ENCODE results near the gene PDE6A.

The PDE6A gene

GRCh38 chr5:149930749-149931574, 13.6 kb downstream of the PDE6A start:
- DNase-seq, result no peak

- DNase-seq, result no peak
Measured at GRCh38 chr5:149930043-149930748, 14.4 kb downstream of the PDE6A start.

- no peak for DNase-seq
Measured at GRCh38 chr5:149924486-149924885, 20.1 kb downstream of the PDE6A start.

- DNase-seq, result no peak
Measured at GRCh38 chr5:149922950-149923349, 21.6 kb downstream of the PDE6A start.

GRCh38 chr5:149921597-149921996, 23.0 kb downstream of the PDE6A start:
- DNase-seq, result no peak

GRCh38 chr5:149917073-149917676, 27.4 kb downstream of the PDE6A start:
- DNase-seq, result no peak

- no peak for DNase-seq
Measured at GRCh38 chr5:149916334-149917072, 28.1 kb downstream of the PDE6A start.

- no peak for DNase-seq
Measured at GRCh38 chr5:149915392-149916260, 29.0 kb downstream of the PDE6A start.

GRCh38 chr5:149913436-149914419, 30.9 kb downstream of the PDE6A start:
- no peak for DNase-seq

- DNase-seq, result no peak
Measured at GRCh38 chr5:149912226-149912871, 32.2 kb downstream of the PDE6A start.

GRCh38 chr5:149911031-149911430, 33.6 kb downstream of the PDE6A start:
- no peak for DNase-seq

GRCh38 chr5:149907828-149908227, 36.8 kb downstream of the PDE6A start:
- DNase-seq, result no peak

GRCh38 chr5:149904977-149905376, 39.6 kb downstream of the PDE6A start:
- DNase-seq, result no peak

- no peak for DNase-seq
Measured at GRCh38 chr5:149904293-149904886, 40.2 kb downstream of the PDE6A start.

GRCh38 chr5:149903404-149903803, 41.2 kb downstream of the PDE6A start:
- no peak for DNase-seq

GRCh38 chr5:149902177-149902576, 42.4 kb downstream of the PDE6A start:
- no peak for DNase-seq

- DNase-seq, result no peak
Measured at GRCh38 chr5:149901511-149901910, 43.1 kb downstream of the PDE6A start.

GRCh38 chr5:149900390-149900789, 44.2 kb downstream of the PDE6A start:
- DNase-seq, result no peak

Measured in amygdala (tissue), 56 donors.